Left lung (tissue), 10 donors: Measurements from ENCODE around the gene TBL1X. TPM values are rescaled to one million over a fixed set of nuclear protein-coding genes. Genes with fewer than 3 reads are reported as not detected.

Experiments used
- ATAC-seq: fragments of 200-7000 bp; cut with Tn5 transposase; one replicate; pipeline ENCODE4 v1.9.1; 2020; ENCODE audit warnings: moderate library complexity
- DNase-seq, 4 donors: peaks; one replicate each; pipeline ENCODE4 v3.0.0-alpha.2; 2013 to 2020
- H3K27ac ChIP-seq, 2 donors: fragments of 200-600 bp; sonication (generic) in 1 of 2; one replicate each; pipeline versions ENCODE4 v1.5.0 to v1.8.0; 2020 to 2021
- H3K27me3 ChIP-seq, 2 donors: fragments of 200-600 bp; sonication (generic) in 1 of 2; one replicate each; pipeline versions ENCODE4 v1.5.0 to v1.8.0; 2020 to 2021
- H3K36me3 ChIP-seq, 2 donors: fragments of 200-600 bp; sonication (generic) in 1 of 2; one replicate each; pipeline versions ENCODE4 v1.5.0 to v1.8.0; 2020 to 2021
- H3K4me1 ChIP-seq, 2 donors: fragments of 200-600 bp; one replicate each; pipeline ENCODE4 v1.8.0; 2021
- H3K4me3 ChIP-seq, 2 donors: fragments of 200-600 bp; sonication (generic) in 1 of 2; one replicate each; pipeline versions ENCODE4 v1.5.0 to v1.8.0; 2020 to 2021; ENCODE audit warnings: mild to moderate bottlenecking in 1 of 2
- H3K9me3 ChIP-seq, 2 donors: fragments of 200-600 bp; sonication (generic) in 1 of 2; one replicate each; pipeline versions ENCODE4 v1.5.0 to v1.8.0; 2020 to 2021
- intact Hi-C, 2 donors: fragments of 100-400 bp; cut with DNase I; formaldehyde crosslinking; loops; one replicate each; pipeline versions ENCODE4 v1.11.2 to v1.14.2; 2022
- polyA plus RNA-seq, 6 donors: library from polyadenylated mRNA; unstranded; fragments of 120-200 nt; gene quantifications; one replicate each; pipeline ENCODE4 v1.2.1, GENCODE V29; 2013; ENCODE audit not compliant: insufficient read length in 6 of 6
- total RNA-seq, 2 donors: library from RNA; stranded (reverse); fragmentation: NEBNext Ultra II Directional; extraction: Animal tissue kit (Norgen Biotek cat#: 25700); gene quantifications; one replicate each; pipeline ENCODE4 v1.2.1, GENCODE V29; 2021
- TF ChIP-seq, protein P1 (sequence below), 2 donors: fragments of 200-600 bp; sonication (generic) in 1 of 2; IDR thresholded peaks; one replicate each; pipeline versions ENCODE4 v1.5.0 to v1.8.0; 2021; ENCODE audit warnings: antibody characterized with exemption in 2 of 2
- donor health status: DM: no; HTN: yes; CAD: no.
- donor health status: DM: no; HTN: no; CAD: no.

Gene TBL1X
- total and polyA plus RNA-seq, 8 donors: 13.4 to 24.6 (median 21.6) TPM

DNA sequence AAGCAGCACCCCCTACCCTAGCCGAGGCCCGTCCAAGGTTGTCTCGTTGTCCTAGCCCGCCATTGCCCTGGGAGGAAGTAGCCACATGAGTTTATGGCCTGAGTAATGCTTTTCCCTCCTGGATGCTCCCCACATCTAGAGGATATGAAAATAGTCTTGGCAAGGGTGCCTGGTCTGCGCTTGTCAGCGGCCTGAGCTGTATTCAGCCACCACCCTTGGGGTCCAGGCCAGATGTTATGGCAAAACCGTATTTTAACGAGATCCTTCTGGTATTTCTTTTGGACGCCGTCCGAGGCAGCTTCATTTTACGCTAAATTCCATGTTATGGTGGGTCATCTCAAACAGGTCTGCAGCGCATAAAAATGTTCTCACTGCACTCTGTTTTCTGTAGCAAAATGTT is 211.4 kb downstream of the TBL1X start:
- TF ChIP-seq, protein P1, sequence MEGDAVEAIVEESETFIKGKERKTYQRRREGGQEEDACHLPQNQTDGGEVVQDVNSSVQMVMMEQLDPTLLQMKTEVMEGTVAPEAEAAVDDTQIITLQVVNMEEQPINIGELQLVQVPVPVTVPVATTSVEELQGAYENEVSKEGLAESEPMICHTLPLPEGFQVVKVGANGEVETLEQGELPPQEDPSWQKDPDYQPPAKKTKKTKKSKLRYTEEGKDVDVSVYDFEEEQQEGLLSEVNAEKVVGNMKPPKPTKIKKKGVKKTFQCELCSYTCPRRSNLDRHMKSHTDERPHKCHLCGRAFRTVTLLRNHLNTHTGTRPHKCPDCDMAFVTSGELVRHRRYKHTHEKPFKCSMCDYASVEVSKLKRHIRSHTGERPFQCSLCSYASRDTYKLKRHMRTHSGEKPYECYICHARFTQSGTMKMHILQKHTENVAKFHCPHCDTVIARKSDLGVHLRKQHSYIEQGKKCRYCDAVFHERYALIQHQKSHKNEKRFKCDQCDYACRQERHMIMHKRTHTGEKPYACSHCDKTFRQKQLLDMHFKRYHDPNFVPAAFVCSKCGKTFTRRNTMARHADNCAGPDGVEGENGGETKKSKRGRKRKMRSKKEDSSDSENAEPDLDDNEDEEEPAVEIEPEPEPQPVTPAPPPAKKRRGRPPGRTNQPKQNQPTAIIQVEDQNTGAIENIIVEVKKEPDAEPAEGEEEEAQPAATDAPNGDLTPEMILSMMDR (IDR thresholded peaks at IDR 0.05): no peak
- no peak overlapping the region for H3K27ac ChIP-seq
- no peaks in the 10 kb centered on the region for H3K4me1 ChIP-seq
- no peaks in the 10 kb centered on the region for H3K27me3 ChIP-seq
- no peaks in the 10 kb centered on the region for H3K36me3 ChIP-seq
- DNase-seq: no peak
- no peak for ATAC-seq
- H3K9me3 ChIP-seq: no peaks in the 10 kb centered on the region
- H3K4me3 ChIP-seq: no peak overlapping the region
- intact Hi-C loops: no loop called here

DNA sequence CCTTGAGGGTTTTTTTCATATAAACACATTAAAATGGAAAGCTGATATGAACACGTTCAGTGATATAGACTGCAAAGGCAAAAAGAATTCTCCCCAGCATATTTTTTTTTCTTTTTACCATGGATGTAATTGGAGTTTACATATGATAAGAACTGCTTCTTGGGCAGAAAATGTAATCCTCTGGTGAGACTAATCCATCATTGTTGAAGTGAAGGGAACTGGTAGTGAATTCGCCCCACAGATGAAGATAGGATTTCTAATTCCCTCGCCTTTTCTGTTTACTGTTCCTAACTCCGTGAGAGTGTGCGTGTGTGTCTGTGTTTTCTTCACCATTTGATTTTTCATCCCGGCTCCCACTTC is 211.9 kb downstream of the TBL1X start:
- TF ChIP-seq, protein P1 (IDR thresholded peaks at IDR 0.05): no peak
- H3K4me1 ChIP-seq: no peaks in the 10 kb centered on the region
- ATAC-seq (no peak), DNase-seq (no peak)
- no peaks in the 10 kb centered on the region for H3K27me3 ChIP-seq
- intact Hi-C loops: no loop called here
- no peaks in the 10 kb centered on the region for H3K36me3 ChIP-seq
- H3K9me3 ChIP-seq: no peaks in the 10 kb centered on the region
- no peak overlapping the region for H3K4me3 ChIP-seq
- peak overlapping the region in 1 of 2 donors; percentile 33 for H3K27ac ChIP-seq

DNA sequence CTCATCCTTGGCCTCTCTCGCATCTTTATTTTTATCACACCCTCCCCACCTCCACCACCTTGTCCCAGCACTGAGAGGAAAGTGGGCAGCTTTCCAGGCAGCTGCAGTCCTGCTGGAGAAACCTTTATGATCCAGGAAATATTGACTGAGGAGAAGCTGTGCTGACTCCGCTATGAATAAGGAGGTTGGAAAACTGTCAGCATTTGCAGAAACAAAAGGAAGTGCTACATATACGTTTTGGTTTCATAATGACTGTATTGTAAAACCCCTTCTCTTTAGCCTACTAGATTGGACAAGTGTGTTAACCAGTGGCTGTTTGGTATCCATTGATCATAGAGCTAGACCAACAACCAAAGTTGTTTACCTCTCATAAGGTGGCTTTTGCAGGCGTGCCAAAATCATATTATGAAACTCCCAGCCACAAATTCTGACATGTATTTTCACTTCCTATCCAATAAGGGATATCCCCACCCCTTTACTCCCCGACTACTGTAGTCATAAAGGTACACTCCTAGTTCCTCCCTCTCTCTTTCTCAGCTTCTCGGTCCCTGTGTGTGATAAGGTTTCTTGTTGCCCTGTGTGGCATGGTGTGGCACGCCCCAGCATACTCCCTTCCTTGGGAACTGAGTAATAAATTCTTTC is 212.4 kb downstream of the TBL1X start:
- TF ChIP-seq, protein P1 (IDR thresholded peaks at IDR 0.05): no peak
- Histone ChIP-seq H3K9me3 (no peaks in the 10 kb centered on the region), H3K27me3 (no peaks in the 10 kb centered on the region), H3K27ac (peak overlapping the region in 1 of 2 donors; percentile 33), H3K4me1 (no peaks in the 10 kb centered on the region), H3K36me3 (no peaks in the 10 kb centered on the region), H3K4me3 (no peak overlapping the region)
- intact Hi-C loops: no loop called here
- no peak for DNase-seq
- peak; percentile 41 for ATAC-seq

DNA sequence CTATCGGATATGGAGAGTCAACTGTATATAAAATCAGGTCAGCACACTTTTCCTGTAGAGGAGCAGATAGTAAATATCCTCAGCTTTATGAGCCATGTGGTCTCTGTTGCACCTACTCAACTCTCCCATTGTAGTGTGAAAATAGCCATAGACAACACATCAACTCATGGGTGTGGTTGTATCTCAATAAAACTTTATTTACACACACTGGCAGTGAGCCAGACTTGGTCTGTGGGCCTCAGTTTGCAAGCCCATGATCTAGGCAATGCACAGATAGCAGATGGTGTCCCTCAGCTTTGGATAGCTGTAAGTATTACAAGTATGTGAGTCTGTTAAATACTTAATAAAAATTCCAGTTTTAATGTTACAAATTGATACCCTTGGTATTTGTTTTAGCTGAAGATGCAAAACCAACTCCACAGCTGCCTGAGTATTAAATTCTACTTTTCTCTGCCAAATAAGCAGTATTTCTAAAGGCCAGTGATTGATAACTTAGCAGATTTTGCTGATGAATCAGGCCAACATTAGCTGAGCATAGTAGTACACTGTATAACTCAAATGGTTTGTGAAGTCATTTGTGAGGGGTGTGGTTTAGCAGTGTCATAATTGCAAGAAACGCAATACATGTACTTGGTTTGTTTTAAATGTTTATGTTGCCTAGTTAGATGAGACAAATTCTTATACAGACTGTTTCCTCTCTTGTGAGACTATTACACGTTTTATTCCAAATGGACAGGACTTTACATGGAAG is 213.5 kb downstream of the TBL1X start:
- Histone ChIP-seq H3K4me1 (no peaks in the 10 kb centered on the region), H3K36me3 (no peaks in the 10 kb centered on the region), H3K27ac (no peak overlapping the region), H3K9me3 (no peaks in the 10 kb centered on the region), H3K27me3 (no peaks in the 10 kb centered on the region), H3K4me3 (no peak overlapping the region)
- ATAC-seq (no peak), DNase-seq (no peak)
- intact Hi-C loops: no loop called here
- TF ChIP-seq, protein P1 (IDR thresholded peaks at IDR 0.05): no peak

DNA sequence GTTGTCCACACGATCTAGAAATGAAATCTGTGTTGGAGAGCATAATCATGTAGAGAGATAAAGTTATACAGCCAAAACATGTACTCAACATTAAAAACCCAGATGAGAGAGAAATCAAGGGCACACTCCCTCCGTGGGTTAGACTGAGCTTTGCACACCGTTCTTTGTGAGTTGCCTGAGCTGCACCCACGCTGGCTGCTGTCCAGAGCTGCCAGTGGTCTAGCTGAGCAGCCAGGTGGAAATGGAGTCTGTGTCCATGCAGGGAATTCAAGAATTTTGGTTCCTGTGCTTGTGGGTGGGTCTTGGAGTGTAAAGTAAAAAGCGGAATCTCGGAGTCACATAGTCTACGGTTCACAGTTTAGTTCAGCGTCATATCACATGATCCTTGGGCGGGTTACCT is 216.2 kb downstream of the TBL1X start:
- ATAC-seq (no peak), DNase-seq (no peak)
- intact Hi-C loops: no loop called here
- no peak overlapping the region for H3K4me3 ChIP-seq
- H3K9me3 ChIP-seq: no peaks in the 10 kb centered on the region
- no peaks in the 10 kb centered on the region for H3K36me3 ChIP-seq
- H3K4me1 ChIP-seq: no peaks in the 10 kb centered on the region
- no peak overlapping the region for H3K27ac ChIP-seq
- TF ChIP-seq, protein P1 (IDR thresholded peaks at IDR 0.05): no peak
- H3K27me3 ChIP-seq: no peaks in the 10 kb centered on the region
